Colonic mucosa (tissue), 4 donors: ENCODE data around the gene TFR2. TPM values are rescaled to one million over a fixed set of nuclear protein-coding genes. Genes with fewer than 3 reads are reported as not detected.

ENCODE experiments used
- DNase-seq: peaks from one replicate; pipeline ENCODE4 v3.0.0-alpha.2; 2020
- H3K27ac ChIP-seq: fragments of 200-600 bp; one replicate; pipeline ENCODE4 v1.8.0; 2021
- H3K27me3 ChIP-seq: fragments of 200-600 bp; one replicate; pipeline ENCODE4 v1.8.0; 2021
- H3K36me3 ChIP-seq: fragments of 200-600 bp; one replicate; pipeline ENCODE4 v1.8.0; 2021
- H3K4me1 ChIP-seq: fragments of 200-600 bp; one replicate; pipeline ENCODE4 v1.8.0; 2021; ENCODE audit warnings: mild to moderate bottlenecking
- H3K4me3 ChIP-seq: fragments of 200-600 bp; one replicate; pipeline ENCODE4 v1.8.0; 2021
- H3K9ac ChIP-seq, 2 donors: one replicate each; pipeline ENCODE4 v1.7.0; 2013; ENCODE audit warnings: control low read depth in 2 of 2, low read depth in 2 of 2, low read length in 2 of 2
- H3K9me3 ChIP-seq: fragments of 200-600 bp; one replicate; pipeline ENCODE4 v1.8.0; 2021
- intact Hi-C: fragments of 100-400 bp; cut with DNase I; formaldehyde crosslinking; loops from one replicate; pipeline ENCODE4 v1.14.1; 2022
- total RNA-seq, 2 donors: library from RNA; stranded (reverse); fragmentation: NEBNext Ultra II Directional in 1 of 2; extraction: Animal tissue kit (Norgen Biotek cat#: 25700) in 1 of 2; gene quantifications; one replicate each; pipeline ENCODE4 v1.2.1, GENCODE V29; 2021
- TF ChIP-seq, protein P1 (sequence below): fragments of 200-600 bp; IDR thresholded peaks from one replicate; pipeline ENCODE4 v1.8.0; 2022; ENCODE audit warnings: antibody characterized with exemption, mild to moderate bottlenecking
- donor health status: healthy.
- donor health status: DM: no; HTN: no; CAD: no.
- donor health status: DM: no; HTN: no; CAD: no.

TFR2 gene
- total RNA-seq, 2 donors from 2014 or later, result 1.8 to 2.3 TPM

- no peaks in the 10 kb centered on the region for H3K36me3 ChIP-seq
- H3K9ac ChIP-seq, result no peak overlapping the region
- no peak overlapping the region for H3K4me3 ChIP-seq
- TF ChIP-seq, protein P1, sequence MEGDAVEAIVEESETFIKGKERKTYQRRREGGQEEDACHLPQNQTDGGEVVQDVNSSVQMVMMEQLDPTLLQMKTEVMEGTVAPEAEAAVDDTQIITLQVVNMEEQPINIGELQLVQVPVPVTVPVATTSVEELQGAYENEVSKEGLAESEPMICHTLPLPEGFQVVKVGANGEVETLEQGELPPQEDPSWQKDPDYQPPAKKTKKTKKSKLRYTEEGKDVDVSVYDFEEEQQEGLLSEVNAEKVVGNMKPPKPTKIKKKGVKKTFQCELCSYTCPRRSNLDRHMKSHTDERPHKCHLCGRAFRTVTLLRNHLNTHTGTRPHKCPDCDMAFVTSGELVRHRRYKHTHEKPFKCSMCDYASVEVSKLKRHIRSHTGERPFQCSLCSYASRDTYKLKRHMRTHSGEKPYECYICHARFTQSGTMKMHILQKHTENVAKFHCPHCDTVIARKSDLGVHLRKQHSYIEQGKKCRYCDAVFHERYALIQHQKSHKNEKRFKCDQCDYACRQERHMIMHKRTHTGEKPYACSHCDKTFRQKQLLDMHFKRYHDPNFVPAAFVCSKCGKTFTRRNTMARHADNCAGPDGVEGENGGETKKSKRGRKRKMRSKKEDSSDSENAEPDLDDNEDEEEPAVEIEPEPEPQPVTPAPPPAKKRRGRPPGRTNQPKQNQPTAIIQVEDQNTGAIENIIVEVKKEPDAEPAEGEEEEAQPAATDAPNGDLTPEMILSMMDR, result no peak
- no peaks in the 10 kb centered on the region for H3K4me1 ChIP-seq
- H3K9me3 ChIP-seq, result no peaks in the 10 kb centered on the region
- H3K27ac ChIP-seq, result no peak overlapping the region
- intact Hi-C loops, result no loop called here
- no peaks in the 10 kb centered on the region for H3K27me3 ChIP-seq
- no peak for DNase-seq
Observed at GRCh38 chr7:100598425-100598824, 42.9 kb downstream of the TFR2 start.

DNA sequence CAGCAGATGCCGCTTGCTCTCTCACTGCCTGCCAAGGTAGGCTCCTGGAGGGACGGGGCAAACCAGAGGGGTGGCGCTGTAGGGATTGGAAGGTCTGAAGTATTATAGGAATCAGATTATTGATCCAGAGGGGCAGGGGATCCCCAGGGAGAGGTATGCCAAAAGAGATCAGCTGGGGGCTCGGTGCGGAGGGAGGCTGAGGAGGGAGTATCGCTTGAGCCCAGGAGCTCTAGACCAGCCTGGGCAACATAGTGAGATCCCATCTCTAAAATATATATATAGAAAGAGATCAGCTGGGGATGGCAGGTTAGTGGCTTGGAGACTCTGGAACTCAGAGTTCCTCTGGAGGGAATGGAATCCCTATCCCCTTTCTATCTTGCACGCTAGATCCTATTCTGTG lies 46.2 kb downstream of the TFR2 start:
- Histone ChIP-seq H3K36me3 (no peaks in the 10 kb centered on the region), H3K9me3 (no peaks in the 10 kb centered on the region), H3K4me3 (no peak overlapping the region), H3K27me3 (no peaks in the 10 kb centered on the region), H3K9ac (no peak overlapping the region), H3K4me1 (no peaks in the 10 kb centered on the region), H3K27ac (no peak overlapping the region)
- TF ChIP-seq, protein P1, result no peak
- DNase-seq, result no peak
- intact Hi-C loops, result no loop called here

DNA sequence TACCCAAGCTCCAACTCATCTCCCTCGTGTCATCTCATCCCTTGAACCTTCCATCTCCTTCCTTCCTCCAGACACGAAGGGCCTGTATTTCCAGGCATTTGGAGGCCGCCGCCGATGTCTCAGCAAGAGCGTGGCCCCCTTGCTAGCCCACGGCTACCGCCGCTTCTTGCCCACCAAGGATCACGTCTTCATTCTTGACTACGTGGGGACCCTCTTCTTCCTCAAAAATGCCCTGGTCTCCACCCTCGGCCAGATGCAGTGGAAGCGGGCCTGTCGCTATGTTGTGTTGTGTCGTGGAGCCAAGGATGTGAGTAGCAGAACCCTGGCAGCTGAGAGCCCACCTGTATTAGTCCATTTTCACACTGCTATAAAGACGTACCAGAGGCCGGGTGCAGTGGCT lies 49.8 kb downstream of the TFR2 start:
- Histone ChIP-seq H3K4me3 (no peak overlapping the region), H3K9me3 (no peaks in the 10 kb centered on the region), H3K27ac (no peak overlapping the region), H3K9ac (no peak overlapping the region), H3K4me1 (no peaks in the 10 kb centered on the region), H3K36me3 (no peaks in the 10 kb centered on the region), H3K27me3 (no peaks in the 10 kb centered on the region)
- intact Hi-C loops, result no loop called here
- no peak for DNase-seq
- TF ChIP-seq, protein P1, result no peak

DNA sequence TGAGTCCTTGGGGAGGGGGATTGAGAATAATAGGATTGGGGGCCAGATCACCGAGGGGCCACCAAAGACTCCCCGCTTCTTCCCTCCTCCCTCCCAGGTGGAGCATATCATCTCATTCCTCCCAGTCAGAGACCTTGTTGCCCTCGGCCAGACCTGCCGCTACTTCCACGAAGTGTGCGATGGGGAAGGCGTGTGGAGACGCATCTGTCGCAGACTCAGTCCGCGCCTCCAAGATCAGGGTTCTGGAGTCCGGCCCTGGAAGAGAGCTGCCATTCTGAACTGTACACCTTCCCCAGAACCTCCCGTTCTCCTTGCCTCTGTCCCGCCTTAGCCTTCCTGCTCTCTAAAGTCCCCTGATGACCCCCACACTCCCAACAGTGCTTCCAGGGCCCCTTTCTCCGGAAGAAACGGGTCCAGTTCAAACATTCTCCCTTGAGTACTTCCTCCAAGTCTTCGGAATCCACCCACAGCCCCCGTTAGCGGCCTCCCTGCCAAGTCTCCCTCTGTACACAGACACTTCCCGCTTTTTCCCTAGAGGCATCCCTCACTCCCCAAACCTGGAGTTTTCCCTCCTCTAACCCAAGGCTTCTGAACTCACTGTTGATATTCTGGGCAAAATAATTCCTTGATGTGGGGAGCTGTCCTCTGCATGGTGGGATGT lies 51.1 kb downstream of the TFR2 start:
- DNase-seq, result no peak
- no peak overlapping the region for H3K27ac ChIP-seq
- TF ChIP-seq, protein P1, result no peak
- H3K36me3 ChIP-seq, result no peaks in the 10 kb centered on the region
- H3K9me3 ChIP-seq, result no peaks in the 10 kb centered on the region
- H3K4me3 ChIP-seq, result no peak overlapping the region
- no peaks in the 10 kb centered on the region for H3K27me3 ChIP-seq
- intact Hi-C loops, result no loop called here
- H3K9ac ChIP-seq, result peak overlapping the region in 1 of 2 donors; percentile 5
- H3K4me1 ChIP-seq, result no peaks in the 10 kb centered on the region

DNA sequence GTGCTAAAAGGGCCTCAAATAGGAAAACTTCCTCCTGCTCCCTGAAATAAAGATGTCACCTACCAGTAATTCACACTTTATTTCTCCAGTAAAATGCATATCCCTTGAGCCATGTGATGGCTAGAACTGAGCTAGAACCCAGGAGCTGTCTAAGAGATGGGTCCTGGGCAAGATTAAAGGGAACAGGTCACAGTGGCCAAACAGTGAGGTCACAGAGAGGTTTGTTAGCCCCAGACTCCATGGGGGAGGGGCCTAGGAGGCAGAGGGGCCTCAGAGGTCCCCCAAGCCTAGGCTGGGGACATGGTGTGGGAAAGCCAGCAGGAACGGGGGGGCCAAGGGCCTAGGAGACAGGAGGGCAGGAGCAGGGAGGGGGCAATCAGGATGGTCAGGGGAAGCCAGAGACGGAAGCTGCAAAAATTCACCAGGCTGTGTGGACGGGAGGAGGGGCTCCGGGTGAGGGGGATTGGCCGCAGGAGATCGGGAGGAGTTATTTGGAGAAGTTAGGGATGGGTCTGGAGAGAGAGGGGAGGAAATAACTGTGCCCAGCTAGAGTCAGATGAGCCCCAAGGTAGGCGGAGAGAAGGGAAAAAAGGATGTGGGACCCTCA lies 51.9 kb downstream of the TFR2 start:
- Histone ChIP-seq H3K27ac (no peak overlapping the region), H3K9ac (no peak overlapping the region), H3K9me3 (no peaks in the 10 kb centered on the region), H3K36me3 (no peaks in the 10 kb centered on the region), H3K27me3 (no peaks in the 10 kb centered on the region), H3K4me3 (no peak overlapping the region), H3K4me1 (peaks cover 5% of the 10 kb centered on the region)
- TF ChIP-seq, protein P1, result no peak
- no peak for DNase-seq
- intact Hi-C loops, result no loop called here
